WERI-Rb-1 (cell line): ENCODE measurements around the gene ATP13A3.

ENCODE experiments used
- DNase-seq: peaks from one replicate; pipeline ENCODE4 v3.0.0-alpha.2; 2020
- H3K27ac ChIP-seq: fragments of 250-450 bp; sonication (Bioruptor Pico); 2 replicates; pipeline ENCODE4 v1.5.1; 2020; ENCODE audit warnings: mild to moderate bottlenecking, moderate library complexity
- H3K27me3 ChIP-seq: fragments of 250-450 bp; sonication (Bioruptor Pico); 2 replicates; pipeline ENCODE4 v1.5.1; 2021; ENCODE audit warnings: mild to moderate bottlenecking, low read depth, moderate library complexity; ENCODE audit not compliant: insufficient read depth, severe bottlenecking
- H3K36me3 ChIP-seq: fragments of 250-450 bp; sonication (Bioruptor Pico); 2 replicates; pipeline ENCODE4 v1.5.1; 2020; ENCODE audit warnings: mild to moderate bottlenecking, moderate library complexity
- H3K4me3 ChIP-seq: 2 replicates; pipeline ENCODE4 v1.5.1; 2011; ENCODE audit warnings: low read depth, mild to moderate bottlenecking, control low read depth, low read length
- H3K9me3 ChIP-seq: fragments of 250-450 bp; sonication (Bioruptor Pico); 2 replicates; pipeline ENCODE4 v1.5.1; 2021; ENCODE audit warnings: mild to moderate bottlenecking, moderate library complexity; ENCODE audit not compliant: severe bottlenecking
- CTCF ChIP-seq: IDR thresholded peaks from 2 replicates; pipeline ENCODE4 v1.5.1; 2011; ENCODE audit warnings: low read depth, mild to moderate bottlenecking, control low read depth, inconsistent platforms, low read length

Gene ATP13A3

GRCh38 chr3:194449913-194450312, 36.9 kb downstream of the ATP13A3 start:
- no peak for DNase-seq
- H3K27ac ChIP-seq = no peak overlapping the region
- peaks cover 12% of the 10 kb centered on the region for H3K36me3 ChIP-seq
- H3K4me3 ChIP-seq = no peak overlapping the region
- no peak for TF ChIP-seq CTCF
- H3K27me3 ChIP-seq = no peaks in the 10 kb centered on the region
- H3K9me3 ChIP-seq = no peaks in the 10 kb centered on the region

GRCh38 chr3:194447657-194448056, 39.1 kb downstream of the ATP13A3 start:
- TF ChIP-seq CTCF = no peak
- DNase-seq = no peak
- H3K27me3 ChIP-seq = no peaks in the 10 kb centered on the region
- no peaks in the 10 kb centered on the region for H3K9me3 ChIP-seq
- H3K27ac ChIP-seq = no peak overlapping the region
- no peak overlapping the region for H3K4me3 ChIP-seq
- peaks cover 5% of the 10 kb centered on the region for H3K36me3 ChIP-seq

GRCh38 chr3:194447161-194447560, 39.6 kb downstream of the ATP13A3 start:
- Histone ChIP-seq H3K4me3 (no peak overlapping the region), H3K27me3 (no peaks in the 10 kb centered on the region), H3K36me3 (peaks cover 5% of the 10 kb centered on the region), H3K27ac (no peak overlapping the region), H3K9me3 (no peaks in the 10 kb centered on the region)
- TF ChIP-seq CTCF = no peak
- no peak for DNase-seq

- Histone ChIP-seq H3K4me3 (no peak overlapping the region), H3K36me3 (peaks cover 5% of the 10 kb centered on the region), H3K27ac (no peak overlapping the region), H3K27me3 (no peaks in the 10 kb centered on the region), H3K9me3 (no peaks in the 10 kb centered on the region)
- no peak for TF ChIP-seq CTCF
- no peak for DNase-seq
Measured at GRCh38 chr3:194446754-194447153, 40.0 kb downstream of the ATP13A3 start.

GRCh38 chr3:194446172-194446571, 40.6 kb downstream of the ATP13A3 start:
- Histone ChIP-seq H3K27ac (no peak overlapping the region), H3K9me3 (no peaks in the 10 kb centered on the region), H3K27me3 (no peaks in the 10 kb centered on the region), H3K36me3 (peaks cover 5% of the 10 kb centered on the region), H3K4me3 (no peak overlapping the region)
- DNase-seq = no peak
- no peak for TF ChIP-seq CTCF

- H3K4me3 ChIP-seq = no peak overlapping the region
- no peaks in the 10 kb centered on the region for H3K9me3 ChIP-seq
- H3K36me3 ChIP-seq = peaks cover 2% of the 10 kb centered on the region
- DNase-seq = no peak
- H3K27ac ChIP-seq = no peak overlapping the region
- no peaks in the 10 kb centered on the region for H3K27me3 ChIP-seq
- TF ChIP-seq CTCF = no peak
Measured at GRCh38 chr3:194443901-194444300, 42.9 kb downstream of the ATP13A3 start.
